ENCODE data around the gene PFDN4. TPM values are rescaled to one million over a fixed set of nuclear protein-coding genes. Genes with fewer than 3 reads are reported as not detected.
"Not testable (repeated sequence)": the region's sequence is repeated elsewhere in the genome, so short reads cannot be mapped to it uniquely, and the experiment has no call there.

PFDN4 gene
- total and polyA plus RNA-seq, 12 donors: 18.7 to 103 (median 44.2) TPM

DNA sequence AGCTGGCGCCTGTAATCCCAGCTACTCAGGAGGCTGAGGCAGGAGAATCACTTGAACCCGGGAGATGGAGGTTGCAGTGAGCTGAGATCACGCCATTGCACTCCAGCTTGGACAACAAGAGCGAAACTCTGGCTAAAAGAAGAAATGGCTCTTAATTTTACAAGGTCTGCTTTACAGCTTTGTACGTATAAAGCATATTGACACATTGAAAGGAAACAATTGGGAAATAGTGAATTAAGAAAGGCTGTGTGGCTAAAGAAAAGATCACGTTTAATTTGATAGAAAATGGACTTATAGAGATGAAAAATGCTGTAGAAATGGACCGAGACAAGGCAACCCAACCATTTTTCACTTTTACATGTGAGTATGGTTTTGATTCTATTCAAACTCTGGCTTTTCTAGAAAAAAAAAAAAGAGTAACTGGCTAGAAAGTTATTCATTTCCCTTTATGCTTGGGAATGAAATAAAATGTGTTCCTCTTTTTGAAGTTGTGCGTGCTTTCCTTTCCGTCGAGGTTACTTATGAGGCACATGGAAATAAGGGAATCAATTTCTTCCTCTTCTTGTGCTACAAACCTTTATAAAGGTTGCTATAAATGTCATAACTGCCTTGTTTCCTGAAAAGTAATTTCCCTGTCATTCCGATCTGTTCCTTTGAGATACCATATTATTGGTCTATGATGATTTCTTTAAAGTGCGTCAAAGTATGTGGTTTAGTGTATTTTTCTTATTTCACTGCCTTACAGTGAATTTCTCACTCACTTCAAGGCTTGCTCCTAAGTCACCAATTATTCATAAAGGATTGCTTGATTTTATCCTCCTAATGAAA, 29.4 kb downstream of the PFDN4 start:
- intact Hi-C loops (cut with DNase I): no loop called here
- no peaks in the 10 kb centered on the region for H3K4me1 ChIP-seq (replicated peaks in 1 of 2)
- TF ChIP-seq POLR2A (IDR thresholded peaks at IDR 0.05): no peak
- TF ChIP-seq, protein P1, sequence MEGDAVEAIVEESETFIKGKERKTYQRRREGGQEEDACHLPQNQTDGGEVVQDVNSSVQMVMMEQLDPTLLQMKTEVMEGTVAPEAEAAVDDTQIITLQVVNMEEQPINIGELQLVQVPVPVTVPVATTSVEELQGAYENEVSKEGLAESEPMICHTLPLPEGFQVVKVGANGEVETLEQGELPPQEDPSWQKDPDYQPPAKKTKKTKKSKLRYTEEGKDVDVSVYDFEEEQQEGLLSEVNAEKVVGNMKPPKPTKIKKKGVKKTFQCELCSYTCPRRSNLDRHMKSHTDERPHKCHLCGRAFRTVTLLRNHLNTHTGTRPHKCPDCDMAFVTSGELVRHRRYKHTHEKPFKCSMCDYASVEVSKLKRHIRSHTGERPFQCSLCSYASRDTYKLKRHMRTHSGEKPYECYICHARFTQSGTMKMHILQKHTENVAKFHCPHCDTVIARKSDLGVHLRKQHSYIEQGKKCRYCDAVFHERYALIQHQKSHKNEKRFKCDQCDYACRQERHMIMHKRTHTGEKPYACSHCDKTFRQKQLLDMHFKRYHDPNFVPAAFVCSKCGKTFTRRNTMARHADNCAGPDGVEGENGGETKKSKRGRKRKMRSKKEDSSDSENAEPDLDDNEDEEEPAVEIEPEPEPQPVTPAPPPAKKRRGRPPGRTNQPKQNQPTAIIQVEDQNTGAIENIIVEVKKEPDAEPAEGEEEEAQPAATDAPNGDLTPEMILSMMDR (IDR thresholded peaks at IDR 0.05): no peak
- DNase-seq: no peak
- H3K27ac ChIP-seq: no peak overlapping the region
- H3K36me3 ChIP-seq (replicated peaks in 1 of 2): no peaks in the 10 kb centered on the region
- H3K9me3 ChIP-seq (replicated peaks in 1 of 3): no peaks in the 10 kb centered on the region
- H3K4me3 ChIP-seq: no peak overlapping the region
- no peaks in the 10 kb centered on the region for H3K27me3 ChIP-seq
- 75 to 81% (median 76%) methylated on average over 12 of the region's 12 CpGs for WGBS, 4 donors

DNA sequence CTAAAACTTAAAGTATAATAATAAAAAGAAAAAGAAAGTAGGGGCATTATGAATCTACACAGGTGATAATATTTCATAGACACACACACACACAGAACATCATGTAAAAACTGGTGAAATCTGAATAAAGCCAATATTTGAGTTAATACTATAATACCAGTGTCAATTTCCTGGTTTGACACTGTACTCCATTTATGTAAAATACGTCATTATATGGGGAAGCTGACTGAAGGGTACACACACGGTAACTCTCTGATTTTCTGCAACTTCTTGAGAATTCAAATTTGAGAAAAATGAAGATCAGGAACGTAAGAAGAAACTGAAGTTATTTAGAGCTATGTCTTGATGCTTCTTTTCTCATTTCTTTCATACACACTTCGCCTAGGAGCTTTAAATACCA, 36.2 kb downstream of the PFDN4 start:
- intact Hi-C loops (cut with DNase I): no loop called here
- DNase-seq: no peak
- TF ChIP-seq, protein P1 (IDR thresholded peaks at IDR 0.05): no peak
- no peak for TF ChIP-seq POLR2A (IDR thresholded peaks at IDR 0.05)
- Histone ChIP-seq H3K9me3 (replicated peaks in 1 of 3) (no peaks in the 10 kb centered on the region), H3K27me3 (no peaks in the 10 kb centered on the region), H3K27ac (no peak overlapping the region), H3K4me3 (no peak overlapping the region), H3K4me1 (replicated peaks in 1 of 2) (no peaks in the 10 kb centered on the region), H3K36me3 (replicated peaks in 1 of 2) (no peaks in the 10 kb centered on the region)
- WGBS, 4 donors: 81 to 83% (median 82%) methylated on average over 4 of the region's 4 CpGs

DNA sequence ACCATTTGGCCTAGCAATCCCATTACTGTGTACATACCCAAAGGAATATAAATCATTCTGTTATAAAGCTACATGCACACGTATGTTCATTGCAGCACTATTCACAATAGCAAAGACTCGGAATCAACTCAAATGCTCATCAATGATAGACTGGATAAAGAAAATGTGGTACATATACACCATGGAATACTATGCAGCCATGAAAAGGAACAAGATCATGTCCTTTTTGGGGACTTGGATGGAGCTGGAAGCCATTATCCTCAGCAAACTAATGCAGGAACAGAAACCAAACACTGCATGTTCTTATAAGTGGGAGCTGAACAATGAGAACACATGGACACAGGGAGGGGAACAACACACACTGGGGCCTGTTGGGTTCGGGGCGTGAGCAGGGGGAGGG, 40.8 kb downstream of the PFDN4 start:
- H3K9me3 ChIP-seq (replicated peaks in 1 of 3); H3K4me3 ChIP-seq; DNase-seq; H3K27me3 ChIP-seq; H3K4me1 ChIP-seq (replicated peaks in 1 of 2); H3K36me3 ChIP-seq (replicated peaks in 1 of 2); intact Hi-C loops (cut with DNase I); H3K27ac ChIP-seq: not testable (repeated sequence)
- WGBS, 4 donors: 89 to 97% (median 92%) methylated on average over 4 of the region's 4 CpGs

DNA sequence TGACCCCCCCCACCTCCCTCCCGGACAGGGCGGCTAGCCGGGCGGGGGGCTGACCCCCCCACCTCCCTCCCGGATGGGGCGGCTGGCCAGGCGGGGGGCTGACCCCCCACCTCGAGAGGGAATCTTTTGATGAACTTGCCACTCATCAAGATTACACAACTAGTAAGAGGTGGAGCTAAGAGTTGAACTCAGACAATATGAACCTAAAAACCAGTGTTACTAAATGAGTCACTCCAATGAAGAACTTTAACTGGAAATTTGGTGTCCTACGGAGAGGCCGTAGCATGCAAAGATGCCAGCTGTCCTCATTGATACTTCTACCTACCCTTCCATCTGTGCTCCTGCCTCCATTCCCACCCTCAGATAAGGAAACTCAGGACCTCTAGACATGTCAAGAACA, 42.8 kb downstream of the PFDN4 start:
- intact Hi-C loops (cut with DNase I): no loop called here
- Histone ChIP-seq H3K27me3 (no peaks in the 10 kb centered on the region), H3K4me3 (no peak overlapping the region), H3K9me3 (replicated peaks in 1 of 3) (no peaks in the 10 kb centered on the region), H3K36me3 (replicated peaks in 1 of 2) (no peaks in the 10 kb centered on the region), H3K4me1 (replicated peaks in 1 of 2) (peaks cover 0 to 7% of the 10 kb centered on the region in 2 donors), H3K27ac (no peak overlapping the region)
- DNase-seq: no peak
- TF ChIP-seq, protein P1 (IDR thresholded peaks at IDR 0.05): no peak
- TF ChIP-seq POLR2A (IDR thresholded peaks at IDR 0.05): no peak
- WGBS, 4 donors: 86 to 91% (median 89%) methylated on average over 2 to 10 of the region's 10 CpGs

DNA sequence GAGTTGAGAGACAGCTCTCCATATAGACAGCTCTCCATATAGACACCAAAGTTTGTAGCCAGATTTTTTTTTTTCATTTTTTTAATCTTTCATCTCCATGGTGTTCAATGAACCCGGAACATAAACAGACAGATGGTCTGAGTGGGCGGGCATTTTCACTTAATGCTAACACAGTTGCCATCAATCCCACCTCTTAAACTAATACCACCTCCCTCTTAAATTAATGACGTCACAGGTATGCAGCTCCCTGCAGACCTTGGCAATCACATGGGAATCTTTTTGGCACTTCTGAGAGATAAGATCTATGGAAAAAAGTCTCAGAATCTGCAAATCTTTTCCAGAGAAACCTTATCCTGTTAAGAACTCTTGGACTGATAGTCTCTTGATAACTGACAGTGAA, 43.2 kb downstream of the PFDN4 start:
- no peak overlapping the region for H3K27ac ChIP-seq
- intact Hi-C loops (cut with DNase I): no loop called here
- H3K27me3 ChIP-seq: no peaks in the 10 kb centered on the region
- no peaks in the 10 kb centered on the region for H3K9me3 ChIP-seq (replicated peaks in 1 of 3)
- DNase-seq: no peak
- no peak overlapping the region for H3K4me3 ChIP-seq
- WGBS, 4 donors: 78 to 86% (median 83%) methylated on average over 3 of the region's 3 CpGs
- TF ChIP-seq, protein P1 (IDR thresholded peaks at IDR 0.05): no peak
- no peak for TF ChIP-seq POLR2A (IDR thresholded peaks at IDR 0.05)
- no peaks in the 10 kb centered on the region for H3K36me3 ChIP-seq (replicated peaks in 1 of 2)
- H3K4me1 ChIP-seq (replicated peaks in 1 of 2): peaks cover 0 to 11% of the 10 kb centered on the region in 2 donors
